WI38 (cell line): ENCODE results near the gene RAB8A.

ENCODE experiments used
- H3K4me3 ChIP-seq: 2 replicates; pipeline ENCODE4 v1.5.1; 2011; ENCODE audit warnings: low read depth, mild to moderate bottlenecking, control low read depth, low read length
- TF ChIP-seq, protein P1 (sequence below): IDR thresholded peaks from 2 replicates; pipeline ENCODE4 v1.5.1; 2012; ENCODE audit warnings: low read depth, mild to moderate bottlenecking, control low read depth, low read length

RAB8A gene

DNA sequence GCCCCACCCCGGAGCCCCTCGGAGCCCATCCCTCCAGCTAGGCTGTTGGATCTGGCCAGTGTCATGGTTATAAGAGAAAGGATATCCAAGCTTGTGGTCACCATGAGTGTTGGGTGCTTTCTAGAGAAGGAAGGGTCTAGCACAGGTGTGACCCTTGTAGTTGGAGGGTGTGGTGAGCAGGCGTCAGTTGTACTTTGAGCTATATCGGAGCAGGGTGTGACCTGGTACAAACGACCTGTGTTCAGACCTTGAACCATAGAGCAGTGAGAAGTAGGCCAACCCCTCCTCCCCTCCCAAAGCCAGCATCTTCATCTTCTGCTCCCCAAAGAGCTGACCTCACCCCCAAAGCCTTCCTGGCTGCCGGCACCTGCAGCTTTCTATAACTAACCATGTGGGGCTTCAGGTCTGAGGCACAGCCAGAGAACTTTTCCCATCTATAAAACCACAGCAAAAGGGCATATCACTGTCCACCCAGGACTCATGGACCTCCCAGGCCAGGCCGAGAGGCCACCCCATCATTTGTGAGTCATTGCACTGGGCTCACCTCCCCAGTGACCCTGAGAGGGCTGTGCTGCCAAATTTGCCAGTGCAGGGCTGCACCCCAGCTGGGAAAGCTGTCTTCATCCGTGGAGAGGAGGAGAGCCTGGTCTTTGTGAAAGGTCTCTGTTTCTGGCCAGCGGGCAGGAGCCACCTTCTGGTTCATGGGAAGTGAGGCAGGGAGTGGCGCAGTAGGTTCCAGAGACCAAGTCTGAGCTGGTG is 14.2 kb downstream of the RAB8A start:
- H3K4me3 ChIP-seq: no peak overlapping the region
- TF ChIP-seq, protein P1, sequence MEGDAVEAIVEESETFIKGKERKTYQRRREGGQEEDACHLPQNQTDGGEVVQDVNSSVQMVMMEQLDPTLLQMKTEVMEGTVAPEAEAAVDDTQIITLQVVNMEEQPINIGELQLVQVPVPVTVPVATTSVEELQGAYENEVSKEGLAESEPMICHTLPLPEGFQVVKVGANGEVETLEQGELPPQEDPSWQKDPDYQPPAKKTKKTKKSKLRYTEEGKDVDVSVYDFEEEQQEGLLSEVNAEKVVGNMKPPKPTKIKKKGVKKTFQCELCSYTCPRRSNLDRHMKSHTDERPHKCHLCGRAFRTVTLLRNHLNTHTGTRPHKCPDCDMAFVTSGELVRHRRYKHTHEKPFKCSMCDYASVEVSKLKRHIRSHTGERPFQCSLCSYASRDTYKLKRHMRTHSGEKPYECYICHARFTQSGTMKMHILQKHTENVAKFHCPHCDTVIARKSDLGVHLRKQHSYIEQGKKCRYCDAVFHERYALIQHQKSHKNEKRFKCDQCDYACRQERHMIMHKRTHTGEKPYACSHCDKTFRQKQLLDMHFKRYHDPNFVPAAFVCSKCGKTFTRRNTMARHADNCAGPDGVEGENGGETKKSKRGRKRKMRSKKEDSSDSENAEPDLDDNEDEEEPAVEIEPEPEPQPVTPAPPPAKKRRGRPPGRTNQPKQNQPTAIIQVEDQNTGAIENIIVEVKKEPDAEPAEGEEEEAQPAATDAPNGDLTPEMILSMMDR: no peak

DNA sequence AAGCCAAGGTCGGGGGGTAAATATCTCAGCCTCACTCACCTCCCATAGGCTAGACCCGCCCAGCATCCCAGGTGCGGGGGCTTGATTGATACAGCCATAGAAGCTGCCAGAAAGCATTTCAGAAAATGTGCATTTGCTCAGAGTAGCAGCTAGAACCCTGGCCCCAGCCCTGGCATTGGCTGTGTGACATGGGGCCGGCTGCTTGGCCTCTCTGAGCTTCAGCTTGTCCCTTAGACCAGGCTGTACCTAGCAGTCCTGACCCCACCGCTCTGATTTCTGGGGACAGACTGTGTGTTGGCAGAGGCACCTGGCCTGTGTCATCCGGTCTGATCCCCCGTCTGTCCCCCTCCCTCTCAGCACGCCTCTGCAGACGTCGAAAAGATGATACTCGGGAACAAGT is 15.4 kb downstream of the RAB8A start:
- TF ChIP-seq, protein P1: no peak
- H3K4me3 ChIP-seq: no peak overlapping the region

DNA sequence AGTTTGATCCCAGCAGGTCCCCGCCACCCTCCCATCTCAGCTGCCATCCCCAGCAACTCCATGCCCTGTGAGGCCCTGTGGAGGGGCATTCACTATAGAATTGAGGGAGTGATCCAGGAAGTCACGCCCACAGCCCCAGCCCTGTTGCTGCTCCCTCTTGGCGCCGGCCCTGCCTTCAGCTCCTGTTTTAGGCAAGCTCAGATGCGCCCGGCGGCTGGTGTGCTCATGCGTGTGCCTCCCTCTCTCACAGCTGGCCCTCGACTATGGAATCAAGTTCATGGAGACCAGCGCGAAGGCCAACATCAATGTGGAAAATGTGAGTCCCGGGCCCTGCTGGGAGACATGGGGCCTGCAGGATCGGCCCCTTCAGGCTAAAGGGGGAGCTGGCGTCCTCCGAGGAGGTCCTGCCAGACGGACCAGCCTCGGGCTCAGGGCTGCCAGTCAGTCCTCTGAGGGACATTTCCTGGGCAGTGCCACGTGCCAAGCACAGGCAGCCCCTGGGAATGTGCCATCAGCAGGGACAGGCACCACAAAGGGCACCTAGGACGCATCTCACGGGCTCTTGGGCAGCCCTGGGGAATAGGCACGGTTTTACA is 16.2 kb downstream of the RAB8A start:
- H3K4me3 ChIP-seq: no peak overlapping the region
- TF ChIP-seq, protein P1: no peak

DNA sequence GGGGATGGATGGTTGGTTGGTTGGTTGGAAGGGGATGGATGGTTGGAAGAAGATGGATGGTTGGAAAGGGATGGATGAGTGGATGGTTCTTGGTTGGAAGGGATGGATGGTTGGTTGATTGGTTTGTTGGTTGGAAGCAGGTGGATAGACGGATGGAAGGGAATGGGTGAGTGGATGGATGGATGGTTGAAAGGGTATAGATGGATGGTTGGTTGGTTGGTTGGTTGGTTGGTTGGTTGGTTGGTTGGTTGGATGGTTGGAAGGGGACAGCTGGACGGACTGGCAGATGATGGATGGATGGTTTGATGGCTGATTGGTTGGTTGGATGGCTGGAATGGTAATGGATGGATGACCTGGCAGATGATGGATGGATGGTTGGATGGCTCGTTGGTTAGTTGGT is 20.0 kb downstream of the RAB8A start:
- H3K4me3 ChIP-seq: no peak overlapping the region
- TF ChIP-seq, protein P1: no peak

DNA sequence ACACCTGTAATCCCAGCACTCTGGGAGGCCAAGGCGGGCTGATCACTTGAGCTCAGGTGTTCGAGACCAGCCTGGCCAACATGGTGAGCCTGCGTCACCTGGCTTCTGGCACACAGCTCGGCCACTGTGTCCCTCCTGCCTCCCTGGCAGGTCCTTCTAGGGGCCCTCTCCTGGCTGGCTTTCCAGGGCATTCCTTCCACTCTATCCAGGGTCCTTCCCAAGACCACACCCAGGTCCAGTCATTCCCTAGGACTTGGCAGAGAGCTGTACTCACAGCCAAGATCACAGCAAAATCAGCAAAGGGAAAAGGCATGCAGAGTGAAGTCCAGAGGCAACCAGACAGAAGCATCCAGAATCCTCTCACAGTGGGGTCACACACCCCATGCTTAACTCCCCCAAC is 22.1 kb downstream of the RAB8A start:
- H3K4me3 ChIP-seq: no peak overlapping the region
- TF ChIP-seq, protein P1: no peak

DNA sequence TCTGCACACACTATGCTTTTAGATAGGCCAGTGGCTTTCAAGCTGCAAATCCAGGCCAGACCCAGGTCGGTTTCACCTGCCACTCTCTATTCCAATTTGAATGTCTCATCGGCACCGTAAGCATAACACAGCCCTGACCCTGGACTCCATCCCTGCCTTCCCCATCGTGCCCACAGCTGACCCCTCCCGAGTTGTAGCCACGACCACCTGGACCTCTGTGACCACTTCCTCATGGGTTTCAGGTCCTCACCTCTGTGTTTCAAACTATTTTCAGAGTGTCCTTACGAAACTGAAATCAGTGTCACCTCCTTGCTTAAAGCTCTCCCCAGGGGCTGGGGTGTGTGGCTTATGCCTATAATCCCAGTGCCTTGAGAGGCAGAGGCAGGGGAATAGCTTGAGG is 22.8 kb downstream of the RAB8A start:
- H3K4me3 ChIP-seq: no peak overlapping the region
- TF ChIP-seq, protein P1: no peak

DNA sequence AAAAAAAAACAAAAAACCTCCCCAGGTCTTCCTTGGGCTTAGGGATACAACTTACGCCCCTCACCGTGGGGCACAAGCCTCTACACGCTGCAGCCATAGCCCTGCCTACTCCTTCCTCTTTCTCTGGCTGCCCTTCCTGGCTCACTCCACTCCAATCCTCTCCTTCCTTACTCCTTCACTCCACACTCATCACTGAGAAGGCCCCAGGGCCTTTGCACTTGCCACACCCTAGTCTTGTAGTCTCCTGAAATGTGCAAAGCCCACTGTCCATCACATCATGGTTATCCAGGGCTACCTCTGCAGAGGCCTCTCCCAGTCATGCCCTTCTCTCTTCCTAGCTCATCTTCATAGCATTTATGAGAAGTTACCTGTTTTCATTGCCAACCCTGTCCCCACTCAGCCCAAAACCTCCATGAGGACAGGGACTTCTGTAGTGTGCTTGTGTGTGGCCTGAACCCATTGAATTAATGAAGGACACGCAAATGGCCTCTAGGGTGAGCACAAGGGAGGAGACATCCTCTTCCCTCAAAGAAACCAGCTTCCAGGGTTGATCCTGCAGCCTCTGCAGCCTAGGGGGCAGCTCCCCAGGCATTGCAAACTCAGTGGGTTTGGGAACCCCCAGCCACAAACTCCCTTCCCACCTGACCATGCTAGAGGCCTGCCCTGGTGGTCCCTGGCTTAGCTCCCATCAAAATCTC is 23.9 kb downstream of the RAB8A start:
- TF ChIP-seq, protein P1: no peak
- H3K4me3 ChIP-seq: no peak overlapping the region
